ENCODE measurements around the gene CTDSPL.

CTDSPL gene

GRCh38 chr3:38016847-38017444, 155.3 kb downstream of the CTDSPL start:
- Histone ChIP-seq H3K9me3 (ENCODE audit: control insufficient read depth, insufficient read depth, low read depth, low read length) (no peaks in the 10 kb centered on the region), H3K4me1 (ENCODE audit: control insufficient read depth, insufficient read depth, low read length) (no peaks in the 10 kb centered on the region), H3K4me3 (ENCODE audit: low read depth, low read length) (no peak overlapping the region), H3K36me3 (ENCODE audit: control insufficient read depth in 2 of 2, insufficient read depth in 1 of 2, low read length in 2 of 2) (peaks cover 0 to 11% of the 10 kb centered on the region in 2 experiments; a peak in 1 of 3 replicates), H3K27ac (ENCODE audit: extremely low read depth, low read depth, low read length) (no peak overlapping the region)
- POLR2A ChIA-PET, result no interaction called here
- TF ChIP-seq ZNF19 (tag by site-specific recombination; IDR thresholded peaks at IDR 0.05; ENCODE audit: low read depth) (no peak), HOXA7 (CRISPR knock-in tag; IDR thresholded peaks at IDR 0.05; ENCODE audit: borderline replicate concordance) (no peak), ZNF211 (tag by site-specific recombination; IDR thresholded peaks at IDR 0.05; ENCODE audit: low read depth) (no peak), ZNF791 (tag by site-specific recombination; IDR thresholded peaks at IDR 0.05) (no peak), ZNF514 (tag by site-specific recombination; IDR thresholded peaks at IDR 0.05) (no peak)
- CTCF ChIA-PET, result interaction anchor here (1.3 kb wide), 1 partner anchor 13 kb away, joined by 3 read pairs; no protein-coding TSS in a partner anchor

- Histone ChIP-seq H3K9me3 (ENCODE audit: control insufficient read depth, insufficient read depth, low read depth, low read length) (no peaks in the 10 kb centered on the region), H3K4me3 (ENCODE audit: low read depth, low read length) (no peak overlapping the region), H3K27ac (ENCODE audit: extremely low read depth, low read depth, low read length) (no peak overlapping the region), H3K4me1 (ENCODE audit: control insufficient read depth, insufficient read depth, low read length) (no peaks in the 10 kb centered on the region), H3K36me3 (ENCODE audit: control insufficient read depth in 2 of 2, insufficient read depth in 1 of 2, low read length in 2 of 2) (peaks cover 0 to 11% of the 10 kb centered on the region in 2 experiments; a peak in 1 of 3 replicates)
- ChIA-PET POLR2A (no interaction called here), CTCF (no interaction called here)
- TF ChIP-seq ZNF354C (tag by site-specific recombination; IDR thresholded peaks at IDR 0.05; ENCODE audit: borderline replicate concordance, low read depth) (no peak), ZNF585B (tag by site-specific recombination; IDR thresholded peaks at IDR 0.05) (no peak), ZNF433 (tag by site-specific recombination; IDR thresholded peaks at IDR 0.05; ENCODE audit: low read depth) (no peak), ZEB2 (tag by site-specific recombination; IDR thresholded peaks at IDR 0.05) (no peak), ZNF24 (tag by site-specific recombination; IDR thresholded peaks at IDR 0.05) (no peak), IKZF3 (tag by site-specific recombination; IDR thresholded peaks at IDR 0.05) (no peak), ZNF561 (tag by site-specific recombination; IDR thresholded peaks at IDR 0.05; ENCODE audit: borderline replicate concordance) (no peak), ZNF544 (tag by site-specific recombination; IDR thresholded peaks at IDR 0.05) (no peak), ZNF664 (tag by site-specific recombination; IDR thresholded peaks at IDR 0.05) (no peak), KLF16 (tag by site-specific recombination; IDR thresholded peaks at IDR 0.05) (no peak), ZNF768 (tag by site-specific recombination; IDR thresholded peaks at IDR 0.05) (no peak), ZNF513 (tag by site-specific recombination; IDR thresholded peaks at IDR 0.05) (no peak), ZNF19 (tag by site-specific recombination; IDR thresholded peaks at IDR 0.05; ENCODE audit: low read depth) (no peak), ZSCAN4 (tag by site-specific recombination; IDR thresholded peaks at IDR 0.05) (no peak), GLIS1 (tag by site-specific recombination; IDR thresholded peaks at IDR 0.05) (peak; percentile 95), ZNF398 (tag by site-specific recombination; IDR thresholded peaks at IDR 0.05) (peak; percentile 64; the same call in 1 of the 2 replicates), ZBTB21 (tag by site-specific recombination; IDR thresholded peaks at IDR 0.05) (no peak), ZNF658 (tag by site-specific recombination; IDR thresholded peaks at IDR 0.05) (no peak), ZNF157 (tag by site-specific recombination; IDR thresholded peaks at IDR 0.05) (no peak), GLIS2 (tag by site-specific recombination; IDR thresholded peaks at IDR 0.05) (0 out of 2 replicates have a peak, but pooled peaks have one; percentile 28), ZIC2 (tag by site-specific recombination; IDR thresholded peaks at IDR 0.05) (peak; percentile 95), ZSCAN5A (tag by site-specific recombination; IDR thresholded peaks at IDR 0.05) (no peak)
Observed at GRCh38 chr3:38017445-38018295, 156.0 kb downstream of the CTDSPL start.
